OCI-LY3 (cell line): ENCODE measurements around the gene APCS.

Source experiments
- H2AFZ ChIP-seq: fragments of 200-600, 300-600 bp; shearing (Covaris generic); 2 replicates; pipeline ENCODE4 v1.6.0; 2014; ENCODE audit warnings: antibody characterized with exemption, low read depth, low read length
- H3K27ac ChIP-seq: fragments of 200-600, 300-600 bp; sonication (generic); 2 replicates; pipeline ENCODE4 v1.5.1; 2014; ENCODE audit warnings: mild to moderate bottlenecking, low read length, moderate library complexity, mixed read lengths
- H3K27me3 ChIP-seq: fragments of 200-600, 300-600 bp; sonication (generic); 2 replicates; pipeline ENCODE4 v1.6.1; 2014; ENCODE audit warnings: low read depth, low read length, mixed read lengths
- H3K36me3 ChIP-seq: fragments of 200-600, 300-600 bp; sonication (generic); replicated peaks from 2 replicates; pipeline ENCODE3; 2014; ENCODE audit warnings: low read depth, low read length, mixed read lengths
- H3K4me1 ChIP-seq: fragments of 300-600, 200-600 bp; sonication (generic); 2 replicates; pipeline ENCODE4 v1.6.1; 2014; ENCODE audit warnings: low read length, mixed read lengths
- H3K4me2 ChIP-seq: fragments of 200-600, 300-600 bp; sonication (generic); 2 replicates; pipeline ENCODE4 v1.6.1; 2014; ENCODE audit warnings: low read length, mixed read lengths
- H3K4me3 ChIP-seq: fragments of 300-600, 200-600 bp; sonication (generic); 2 replicates; pipeline ENCODE4 v1.5.1; 2014; ENCODE audit warnings: antibody characterized with exemption, mild to moderate bottlenecking, low read length, moderate library complexity
- H3K79me2 ChIP-seq: fragments of 300-600, 200-600 bp; shearing (Covaris generic); 2 replicates; pipeline ENCODE4 v1.6.1; 2014; ENCODE audit warnings: mild to moderate bottlenecking, low read length, mixed read lengths
- H3K9ac ChIP-seq: fragments of 300-600, 200-600 bp; shearing (Covaris generic); 2 replicates; pipeline ENCODE4 v1.6.0; 2014; ENCODE audit warnings: mild to moderate bottlenecking, low read length, moderate library complexity
- H3K9me3 ChIP-seq: fragments of 200-600, 300-600 bp; shearing (Covaris generic); 2 replicates; pipeline ENCODE4 v1.6.1; 2014; ENCODE audit warnings: low read length, mixed read lengths; ENCODE audit not compliant: insufficient read depth
- H4K20me1 ChIP-seq: fragments of 200-600, 300-600 bp; sonication (generic); 2 replicates; pipeline ENCODE4 v1.6.1; 2016; ENCODE audit warnings: low read length, mixed read lengths; ENCODE audit not compliant: insufficient read depth
- CTCF ChIP-seq: fragments of 200-600, 300-600 bp; sonication (generic); IDR thresholded peaks from 2 replicates; pipeline ENCODE4 v1.5.1; 2014; ENCODE audit warnings: antibody characterized with exemption, low read length, low read depth
- EZH2phosphoT487 ChIP-seq: fragments of 200-600 bp; shearing (Covaris generic); IDR thresholded peaks from 2 replicates; pipeline ENCODE4 v1.6.1; 2018; ENCODE audit warnings: antibody characterized with exemption, mixed run types, low read depth

Gene APCS

GRCh38 chr1:159577446-159577845 is 10.2 kb upstream of the APCS start:
- Histone ChIP-seq H3K79me2 (no peaks in the 10 kb centered on the region), H3K36me3 (no peaks in the 10 kb centered on the region), H3K27me3 (no peaks in the 10 kb centered on the region), H3K27ac (no peak overlapping the region), H2AFZ (no peak overlapping the region), H3K9me3 (no peaks in the 10 kb centered on the region), H3K4me1 (peaks cover 26% of the 10 kb centered on the region), H3K9ac (no peak overlapping the region), H4K20me1 (no peaks in the 10 kb centered on the region), H3K4me2 (no peak overlapping the region), H3K4me3 (no peak overlapping the region)
- TF ChIP-seq EZH2phosphoT487 (no peak), CTCF (no peak)

- TF ChIP-seq CTCF: no peak
- no peak for TF ChIP-seq EZH2phosphoT487
- Histone ChIP-seq H4K20me1 (no peaks in the 10 kb centered on the region), H3K27ac (peak overlapping the region; percentile 21; the same call in 1 of the 2 replicates), H3K4me3 (no peak overlapping the region), H3K4me2 (peak overlapping the region; percentile 35), H2AFZ (peak overlapping the region; percentile 7; the same call in 1 of the 2 replicates), H3K9ac (no peak overlapping the region), H3K27me3 (no peaks in the 10 kb centered on the region), H3K79me2 (no peaks in the 10 kb centered on the region), H3K9me3 (no peaks in the 10 kb centered on the region), H3K36me3 (no peaks in the 10 kb centered on the region), H3K4me1 (peaks cover 54% of the 10 kb centered on the region)
Measured at GRCh38 chr1:159580340-159580739, 7.3 kb upstream of the APCS start.

- H3K4me2 ChIP-seq: no peak overlapping the region
- no peak overlapping the region for H2AFZ ChIP-seq
- H3K4me3 ChIP-seq: no peak overlapping the region
- TF ChIP-seq EZH2phosphoT487 (no peak), CTCF (no peak)
- no peaks in the 10 kb centered on the region for H3K27me3 ChIP-seq
- no peaks in the 10 kb centered on the region for H3K9me3 ChIP-seq
- no peak overlapping the region for H3K27ac ChIP-seq
- H3K36me3 ChIP-seq: no peaks in the 10 kb centered on the region
- H3K9ac ChIP-seq: no peak overlapping the region
- H3K4me1 ChIP-seq: peaks cover 54% of the 10 kb centered on the region
- no peaks in the 10 kb centered on the region for H4K20me1 ChIP-seq
- H3K79me2 ChIP-seq: no peaks in the 10 kb centered on the region
Measured at GRCh38 chr1:159581422-159581821, 6.2 kb upstream of the APCS start.

GRCh38 chr1:159584536-159584935 is 3.1 kb upstream of the APCS start:
- Histone ChIP-seq H4K20me1 (no peaks in the 10 kb centered on the region), H3K4me3 (peak overlapping the region; percentile 6; the same call in 1 of the 2 replicates), H3K4me1 (peaks cover 54% of the 10 kb centered on the region), H3K79me2 (no peaks in the 10 kb centered on the region), H2AFZ (no peak overlapping the region; the same call in 1 of the 2 replicates), H3K27me3 (no peaks in the 10 kb centered on the region), H3K9ac (no peak overlapping the region), H3K9me3 (no peaks in the 10 kb centered on the region), H3K36me3 (no peaks in the 10 kb centered on the region), H3K27ac (peak overlapping the region; percentile 61), H3K4me2 (peak overlapping the region; percentile 50)
- TF ChIP-seq EZH2phosphoT487 (no peak), CTCF (no peak)
